Thyroid gland (tissue), 4 donors: ENCODE data around the gene MTIF3. TPM values are rescaled to one million over a fixed set of nuclear protein-coding genes. Genes with fewer than 3 reads are reported as not detected.

ENCODE experiments used
- DNase-seq, 2 donors: peaks; one replicate each; pipeline ENCODE4 v3.0.0-alpha.2; 2019
- H3K27ac ChIP-seq, 3 donors: fragments of 200-600 bp; sonication (generic); 1 replicate in 2 of 3; 2 replicates in 1 of 3; pipeline ENCODE4 v1.5.1; 2016 to 2019; ENCODE audit warnings: mild to moderate bottlenecking in 1 of 3, moderate library complexity in 1 of 3
- H3K27me3 ChIP-seq: fragments of 200-600 bp; sonication (generic); one replicate; pipeline ENCODE4 v1.5.1; 2019
- H3K36me3 ChIP-seq, 2 donors: fragments of 200-600 bp; sonication (generic); one replicate each; pipeline ENCODE4 v1.5.1; 2016 to 2019
- H3K4me1 ChIP-seq, 2 donors: fragments of 200-600 bp; sonication (generic); one replicate each; pipeline ENCODE4 v1.5.1; 2017 to 2019
- H3K4me3 ChIP-seq, 3 donors: fragments of 200-600 bp; sonication (generic); replicated peaks in 1 of 3; 1 replicate in 2 of 3; 2 replicates in 1 of 3; pipeline ENCODE4 v1.5.1; 2016; ENCODE audit warnings: mild to moderate bottlenecking in 1 of 3
- H3K9me3 ChIP-seq: fragments of 200-600 bp; sonication (generic); one replicate; pipeline ENCODE4 v1.5.1; 2017
- POLR2A ChIP-seq, 2 donors: fragments of 450-650 bp; IDR thresholded peaks; one replicate each; pipeline ENCODE4 v1.6.1; 2017; ENCODE audit warnings: antibody characterized with exemption in 2 of 2, mild to moderate bottlenecking in 2 of 2, moderate library complexity in 1 of 2
- WGBS, 2 donors: methylation state at CpG; one replicate each; pipeline ENCODE4 v1.1.5; 2017; 5-methylcytosine and 5-hydroxymethylcytosine counted together
- intact Hi-C: fragments of 100-400 bp; cut with DNase I; formaldehyde crosslinking; loops from one replicate; pipeline ENCODE4 v1.15.1; 2023
- total RNA-seq, 4 donors: library from RNA; depleted of rRNA; stranded (reverse); fragments of >200 nt; gene quantifications; one replicate each; pipeline ENCODE4 v1.2.3, GENCODE V29; 2016
- TF ChIP-seq, protein P1 (sequence below), 6 experiments: fragments of 200-600 bp in 3 of 6; fragments of 450-650 bp in 3 of 6; sonication (generic) in 3 of 6; IDR thresholded peaks; one replicate each; pipeline ENCODE4 v1.5.1; 2016 to 2019; ENCODE audit warnings: antibody characterized with exemption in 6 of 6, mild to moderate bottlenecking in 2 of 6, inconsistent platforms in 1 of 6, moderate library complexity in 1 of 6

MTIF3 gene, protein sequence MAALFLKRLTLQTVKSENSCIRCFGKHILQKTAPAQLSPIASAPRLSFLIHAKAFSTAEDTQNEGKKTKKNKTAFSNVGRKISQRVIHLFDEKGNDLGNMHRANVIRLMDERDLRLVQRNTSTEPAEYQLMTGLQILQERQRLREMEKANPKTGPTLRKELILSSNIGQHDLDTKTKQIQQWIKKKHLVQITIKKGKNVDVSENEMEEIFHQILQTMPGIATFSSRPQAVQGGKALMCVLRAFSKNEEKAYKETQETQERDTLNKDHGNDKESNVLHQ
- total RNA-seq, result 10 to 100 TPM; 36.4 to 68.2 (median 54.8) TPM

DNA sequence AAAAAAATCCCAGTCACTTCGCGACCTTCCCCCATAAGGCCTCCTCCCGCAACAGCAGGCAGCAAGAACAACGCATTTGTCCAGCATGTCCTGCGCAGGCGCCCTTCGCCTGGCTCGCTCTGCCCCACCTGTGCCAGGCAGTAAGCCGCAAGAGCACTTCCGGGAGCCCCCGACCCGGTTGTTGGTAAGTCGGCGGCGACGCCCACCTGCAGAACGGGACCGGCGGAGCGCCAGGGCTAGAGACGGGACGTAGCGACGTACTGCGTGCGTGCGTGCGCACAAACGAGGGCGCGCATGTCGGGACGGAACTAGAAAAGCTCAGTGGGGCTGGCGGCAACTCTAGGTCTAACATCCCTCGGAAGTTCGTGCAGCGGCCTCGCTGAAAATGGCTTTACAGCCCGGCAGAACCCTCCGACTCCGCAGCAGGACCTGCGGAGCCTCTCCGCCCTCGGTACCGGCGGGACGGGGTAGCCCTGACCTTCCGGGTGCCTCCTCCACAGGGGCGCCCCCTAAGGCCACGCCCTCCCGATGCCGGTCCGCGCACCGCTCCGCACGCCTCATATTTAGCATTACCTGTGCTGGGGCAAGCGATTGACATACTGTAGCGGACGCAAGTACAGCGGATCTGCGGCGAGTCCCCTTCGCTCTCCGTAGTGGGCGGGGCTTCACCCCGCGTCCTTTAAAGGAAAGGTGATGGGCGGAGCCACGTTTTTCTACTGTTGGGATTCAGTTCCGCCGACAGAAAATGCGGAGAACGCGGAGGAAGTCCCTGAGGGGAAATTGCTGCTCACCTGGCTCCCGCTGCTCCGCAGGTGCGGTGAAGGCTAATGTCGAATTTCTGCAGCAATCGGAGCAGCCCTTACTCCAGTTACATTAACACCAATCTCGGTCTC, at the start of gene MTIF3:
Gene MTIF3, minus strand, starts transcription at position 629 of the 893 bp plus-strand sequence. CDS start 10,116 bp downstream, outside the sequence.
- DNase-seq, result peak; percentile 96 to 98
- Histone ChIP-seq H3K27me3 (no peaks in the 10 kb centered on the region), H3K36me3 (no peaks in the 10 kb centered on the region), H3K9me3 (no peaks in the 10 kb centered on the region), H3K4me3 (peak within 1 kb of the TSS; percentile 74 to 94 (median 82)), H3K4me1 (peaks cover 19 to 26% of the 10 kb centered on the region in 2 donors), H3K27ac (peak within 1 kb of the TSS; percentile 99 to 100 (median 99))
- intact Hi-C loops, result loop anchor here (10.0 kb wide), 1 partner anchor 195 kb away; the partner anchor contains the start of gene RPL21
- TF ChIP-seq, protein P1, sequence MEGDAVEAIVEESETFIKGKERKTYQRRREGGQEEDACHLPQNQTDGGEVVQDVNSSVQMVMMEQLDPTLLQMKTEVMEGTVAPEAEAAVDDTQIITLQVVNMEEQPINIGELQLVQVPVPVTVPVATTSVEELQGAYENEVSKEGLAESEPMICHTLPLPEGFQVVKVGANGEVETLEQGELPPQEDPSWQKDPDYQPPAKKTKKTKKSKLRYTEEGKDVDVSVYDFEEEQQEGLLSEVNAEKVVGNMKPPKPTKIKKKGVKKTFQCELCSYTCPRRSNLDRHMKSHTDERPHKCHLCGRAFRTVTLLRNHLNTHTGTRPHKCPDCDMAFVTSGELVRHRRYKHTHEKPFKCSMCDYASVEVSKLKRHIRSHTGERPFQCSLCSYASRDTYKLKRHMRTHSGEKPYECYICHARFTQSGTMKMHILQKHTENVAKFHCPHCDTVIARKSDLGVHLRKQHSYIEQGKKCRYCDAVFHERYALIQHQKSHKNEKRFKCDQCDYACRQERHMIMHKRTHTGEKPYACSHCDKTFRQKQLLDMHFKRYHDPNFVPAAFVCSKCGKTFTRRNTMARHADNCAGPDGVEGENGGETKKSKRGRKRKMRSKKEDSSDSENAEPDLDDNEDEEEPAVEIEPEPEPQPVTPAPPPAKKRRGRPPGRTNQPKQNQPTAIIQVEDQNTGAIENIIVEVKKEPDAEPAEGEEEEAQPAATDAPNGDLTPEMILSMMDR (IDR thresholded peaks at IDR 0.05), result peak in 1 of 6 experiments; percentile 3
- TF ChIP-seq POLR2A (IDR thresholded peaks at IDR 0.05), result peak; percentile 7 to 90
- 0 to 1% methylated on average over 41 to 62 of the region's 81 CpGs for WGBS, 2 donors

DNA sequence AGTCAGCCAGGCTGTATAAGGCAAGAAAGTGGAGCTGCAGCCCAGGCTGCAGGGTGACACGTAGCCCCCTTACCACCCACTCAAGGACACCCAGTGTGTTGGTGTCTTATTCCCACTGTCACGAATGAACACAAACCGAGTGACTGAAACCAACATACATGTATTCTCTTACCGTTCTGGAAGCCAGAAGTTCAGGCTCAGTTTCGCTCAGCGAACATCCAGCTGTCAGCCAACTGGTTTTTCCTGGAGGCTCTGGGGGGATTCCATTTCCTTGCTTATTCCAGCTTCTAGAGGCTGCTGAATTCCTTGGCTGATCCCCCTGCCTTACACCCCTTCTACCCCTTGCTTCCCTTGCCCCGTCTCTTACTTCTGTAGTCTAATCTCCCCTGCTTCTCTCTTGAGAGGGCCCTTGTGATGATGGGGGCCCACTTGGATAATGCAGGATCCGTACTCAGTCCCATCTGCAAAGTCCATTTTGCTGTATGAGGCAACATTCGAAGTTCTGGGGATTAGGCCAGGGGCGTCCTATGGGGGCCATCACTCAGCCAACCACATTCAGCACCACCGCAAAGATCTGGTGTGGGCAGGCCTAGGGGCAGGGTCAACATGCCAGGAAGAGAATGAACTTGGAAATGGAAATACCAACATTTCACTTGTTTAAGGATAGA, 47.3 kb upstream of the MTIF3 start:
- H3K27ac ChIP-seq, result no peak overlapping the region
- H3K27me3 ChIP-seq, result no peaks in the 10 kb centered on the region
- H3K4me1 ChIP-seq, result no peaks in the 10 kb centered on the region
- TF ChIP-seq, protein P1 (IDR thresholded peaks at IDR 0.05), result no peak
- no peak for TF ChIP-seq POLR2A (IDR thresholded peaks at IDR 0.05)
- intact Hi-C loops, result no loop called here
- no peak overlapping the region for H3K4me3 ChIP-seq
- H3K36me3 ChIP-seq, result no peaks in the 10 kb centered on the region
- DNase-seq, result no peak
- H3K9me3 ChIP-seq, result no peaks in the 10 kb centered on the region
- WGBS, 2 donors, result 81 to 88% methylated on average over 11 of the region's 11 CpGs

DNA sequence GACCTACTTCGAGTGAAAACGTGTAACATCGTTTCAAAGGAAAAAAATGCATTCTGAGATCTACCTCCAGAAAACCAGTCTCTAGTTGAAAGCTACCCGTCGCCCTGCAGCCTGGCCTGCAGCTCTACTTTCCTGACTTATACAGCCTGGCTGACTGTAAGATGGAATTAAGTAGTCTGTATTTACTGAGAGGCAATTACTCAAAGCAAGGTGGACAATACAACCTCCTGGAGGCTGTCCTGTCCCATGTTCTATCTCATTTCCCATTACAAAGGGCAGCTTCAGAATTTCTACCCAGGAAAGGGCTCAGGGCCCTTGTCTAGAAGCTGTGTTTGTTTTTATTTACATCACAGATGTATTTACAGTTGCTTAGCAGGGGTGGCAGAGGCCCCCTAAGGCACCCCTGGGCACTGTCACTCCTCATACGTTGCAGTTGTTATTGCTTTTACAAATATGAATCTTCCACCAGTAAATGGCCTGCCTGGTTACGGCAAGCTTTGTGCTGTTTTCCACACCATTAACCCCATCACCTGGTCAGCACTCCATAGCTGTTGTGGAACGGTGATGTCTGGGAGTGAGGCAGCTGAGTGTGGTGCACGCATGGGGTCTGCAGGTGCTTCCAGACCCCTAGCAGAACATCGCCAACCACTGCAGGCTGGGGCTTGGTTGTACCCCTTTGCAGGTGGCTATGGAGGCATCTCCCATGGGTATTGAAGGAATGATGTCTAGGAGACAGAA, 46.3 kb upstream of the MTIF3 start:
- no peak for TF ChIP-seq POLR2A (IDR thresholded peaks at IDR 0.05)
- TF ChIP-seq, protein P1 (IDR thresholded peaks at IDR 0.05), result no peak
- Histone ChIP-seq H3K4me1 (no peaks in the 10 kb centered on the region), H3K4me3 (no peak overlapping the region), H3K36me3 (no peaks in the 10 kb centered on the region), H3K27ac (no peak overlapping the region), H3K9me3 (no peaks in the 10 kb centered on the region), H3K27me3 (no peaks in the 10 kb centered on the region)
- intact Hi-C loops, result no loop called here
- WGBS, 2 donors, result 65 to 66% methylated on average over 9 to 10 of the region's 10 CpGs
- DNase-seq, result no peak

DNA sequence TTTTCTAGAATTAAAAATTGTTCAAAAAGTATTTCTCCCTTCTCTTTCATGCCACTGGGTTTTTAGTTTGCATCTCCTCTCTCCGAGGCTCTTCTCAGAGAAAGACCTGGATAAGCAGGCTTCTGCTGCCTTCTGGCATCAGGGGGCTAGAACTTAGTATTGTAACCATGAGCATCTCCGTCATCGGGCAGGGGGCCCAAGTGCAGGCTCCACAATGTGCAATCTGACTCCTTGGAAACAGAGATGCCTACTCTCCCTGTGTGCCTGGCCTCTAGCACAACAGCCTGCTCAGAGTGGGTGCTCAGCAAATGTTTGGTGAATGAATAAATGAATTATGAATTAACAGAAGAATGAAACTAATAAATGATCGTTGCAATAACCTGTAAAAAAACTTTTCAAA, 45.6 kb upstream of the MTIF3 start:
- no peak for DNase-seq
- Histone ChIP-seq H3K4me1 (no peaks in the 10 kb centered on the region), H3K27me3 (no peaks in the 10 kb centered on the region), H3K27ac (no peak overlapping the region), H3K36me3 (no peaks in the 10 kb centered on the region), H3K9me3 (no peaks in the 10 kb centered on the region), H3K4me3 (no peak overlapping the region)
- intact Hi-C loops, result no loop called here
- 79 to 85% methylated on average over 4 of the region's 4 CpGs for WGBS, 2 donors
- TF ChIP-seq POLR2A (IDR thresholded peaks at IDR 0.05), result no peak
- TF ChIP-seq, protein P1 (IDR thresholded peaks at IDR 0.05), result no peak
